ENCODE results near the gene SLC6A19.

The SLC6A19 gene

GRCh38 chr5:1211701-1212100 is 10.3 kb downstream of the SLC6A19 start:
- FAIRE-seq, result no peak

DNA sequence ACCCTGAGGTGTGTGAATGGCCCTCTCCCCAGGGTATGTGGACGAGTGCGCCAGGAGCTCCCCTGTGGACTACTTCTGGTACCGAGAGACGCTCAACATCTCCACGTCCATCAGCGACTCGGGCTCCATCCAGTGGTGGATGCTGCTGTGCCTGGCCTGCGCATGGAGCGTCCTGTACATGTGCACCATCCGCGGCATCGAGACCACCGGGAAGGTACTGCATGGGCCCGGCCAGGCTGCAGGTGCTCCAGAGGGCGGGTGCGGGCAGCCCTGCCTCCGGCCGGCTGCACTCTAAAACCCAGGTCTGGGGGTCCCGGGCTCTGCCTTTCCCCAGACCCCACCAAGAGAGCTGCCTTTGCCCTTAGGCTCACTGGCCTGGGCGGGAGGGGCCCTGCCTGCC is 10.9 kb downstream of the SLC6A19 start:
- FAIRE-seq, result no peak

DNA sequence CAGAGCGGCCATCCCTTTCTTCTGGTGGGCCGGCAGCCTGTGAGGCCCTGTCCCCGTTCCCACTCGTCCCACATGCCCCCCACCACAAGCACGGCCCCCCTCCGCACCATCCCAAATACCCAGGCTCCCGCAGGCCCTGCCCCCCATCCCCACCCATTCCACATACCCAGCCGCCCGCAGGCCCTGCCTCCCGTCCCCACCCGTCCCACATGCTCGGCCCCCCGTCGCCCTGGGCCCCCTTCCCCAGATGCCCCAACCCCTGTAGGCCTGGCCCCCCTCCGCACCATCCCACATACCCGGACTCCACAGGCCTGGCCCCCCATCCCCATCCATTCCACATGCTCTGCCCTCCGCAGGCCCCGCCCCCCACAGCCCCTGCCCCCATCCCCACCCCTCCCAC is 11.5 kb downstream of the SLC6A19 start:
- FAIRE-seq, result no peak

GRCh38 chr5:1213508-1214162 is 12.2 kb downstream of the SLC6A19 start:
- no peak for FAIRE-seq

DNA sequence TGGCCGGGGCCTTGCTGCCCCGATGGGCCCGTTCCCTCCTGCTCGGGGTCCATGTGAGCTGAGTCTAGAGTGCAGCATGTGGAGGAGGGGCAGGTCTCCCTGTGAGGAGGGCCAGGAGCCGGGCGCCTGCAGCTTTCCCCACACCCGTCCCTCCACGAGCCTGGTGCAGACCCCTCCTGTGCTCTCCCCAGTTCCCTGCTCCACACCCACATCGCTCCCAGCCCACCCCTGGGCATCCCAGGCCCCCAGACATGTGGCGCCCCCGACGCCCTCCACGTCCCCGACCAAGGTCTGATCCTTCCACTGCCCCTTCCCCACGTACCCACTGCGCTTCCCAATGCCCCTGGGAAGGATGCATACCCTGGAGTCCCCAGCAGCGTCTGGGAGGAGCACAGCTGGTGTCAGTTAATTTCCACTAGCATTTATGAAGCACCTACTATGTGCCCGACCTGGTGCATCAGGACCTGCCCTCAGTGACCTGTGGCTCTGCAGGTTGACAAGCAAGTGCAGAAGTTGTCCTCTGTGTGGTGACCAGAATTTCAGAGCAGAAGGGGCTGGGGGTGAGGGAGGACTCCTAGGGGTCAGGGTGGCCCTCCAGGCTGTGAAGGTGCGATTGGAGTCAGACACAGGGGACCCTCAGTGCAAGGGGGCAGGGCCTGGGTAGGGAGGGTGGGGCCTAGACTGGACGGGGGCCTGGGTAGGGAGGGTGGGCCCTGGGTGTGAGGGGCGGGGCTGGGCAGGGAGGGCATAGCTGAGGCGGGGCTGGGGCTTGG is 13.0 kb downstream of the SLC6A19 start:
- no peak for FAIRE-seq

DNA sequence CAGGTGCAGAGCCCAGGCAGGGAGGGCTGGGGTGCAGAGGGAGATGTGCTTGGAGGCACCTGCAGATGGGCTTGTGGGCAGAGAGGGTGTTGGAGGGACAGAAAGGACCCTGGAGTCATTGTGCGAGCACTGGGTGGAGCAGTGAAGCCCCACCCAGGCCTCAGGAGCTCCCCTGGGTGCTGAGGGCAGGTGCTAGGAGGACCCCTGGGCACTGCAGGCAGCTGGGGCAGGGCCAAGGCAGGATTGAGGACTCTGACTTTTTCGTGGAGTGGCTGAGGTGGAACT is 13.5 kb downstream of the SLC6A19 start:
- no peak for FAIRE-seq

- FAIRE-seq, result no peak
These were observed 14.1 kb downstream of the SLC6A19 start for GRCh38 chr5:1215320-1216096.

DNA sequence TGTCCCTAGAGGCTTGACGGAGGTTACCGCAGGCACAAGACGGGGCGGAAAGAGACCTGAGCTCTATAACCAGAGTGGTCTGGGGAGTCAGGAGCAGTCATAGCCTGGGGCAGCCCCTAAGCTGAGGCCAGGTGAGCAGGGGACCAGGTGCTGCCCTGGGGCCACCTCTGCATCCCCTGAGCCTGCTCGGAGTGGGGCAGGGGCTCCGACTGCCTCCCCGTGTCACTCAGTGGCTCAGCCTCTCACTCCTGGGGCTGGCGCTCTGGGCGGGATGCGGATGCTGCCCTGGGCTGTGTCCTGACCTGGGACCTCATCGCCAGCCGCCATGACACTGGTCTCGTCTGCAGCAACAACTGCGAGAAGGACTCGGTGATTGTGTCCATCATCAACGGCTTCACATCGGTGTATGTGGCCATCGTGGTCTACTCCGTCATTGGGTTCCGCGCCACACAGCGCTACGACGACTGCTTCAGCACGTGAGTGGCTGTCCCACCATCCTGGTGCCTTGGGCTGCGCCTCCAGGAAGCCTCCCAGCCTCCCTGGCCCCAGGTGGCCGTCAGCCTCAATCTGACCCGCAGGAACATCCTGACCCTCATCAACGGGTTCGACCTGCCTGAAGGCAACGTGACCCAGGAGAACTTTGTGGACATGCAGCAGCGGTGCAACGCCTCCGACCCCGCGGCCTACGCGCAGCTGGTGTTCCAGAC is 15.0 kb downstream of the SLC6A19 start:
- no peak for FAIRE-seq

GRCh38 chr5:1216918-1217295 is 15.5 kb downstream of the SLC6A19 start:
- no peak for FAIRE-seq

DNA sequence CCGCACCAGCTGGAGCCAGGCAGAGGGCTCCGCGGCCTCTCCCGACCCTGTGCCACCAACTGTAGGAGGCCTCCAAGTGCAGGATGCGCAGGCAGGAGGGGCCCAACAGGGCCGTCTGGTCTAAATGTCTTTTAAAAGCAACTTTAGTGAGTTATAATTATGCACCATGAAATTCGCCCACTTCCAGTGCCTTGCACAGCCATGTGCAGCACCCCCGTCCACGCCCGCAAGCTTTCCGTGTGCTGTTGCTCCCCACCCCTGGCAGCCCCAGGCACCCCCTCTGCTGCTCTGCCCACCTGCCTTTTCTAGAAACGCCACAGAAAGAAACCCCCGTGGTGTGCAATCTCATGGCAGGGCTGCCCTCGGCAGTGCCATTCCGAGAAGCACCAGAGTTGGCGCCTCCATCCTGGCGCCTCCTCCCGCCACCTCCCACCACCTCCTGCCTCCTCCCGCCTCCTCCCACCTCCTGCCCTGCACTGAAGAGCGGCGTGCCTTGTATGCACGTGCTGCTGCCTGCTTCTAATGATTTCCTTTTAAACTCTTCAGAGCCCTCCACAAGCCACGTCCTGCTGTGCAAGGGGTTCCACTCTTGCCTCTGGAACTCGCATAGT is 16.3 kb downstream of the SLC6A19 start:
- no peak for FAIRE-seq

DNA sequence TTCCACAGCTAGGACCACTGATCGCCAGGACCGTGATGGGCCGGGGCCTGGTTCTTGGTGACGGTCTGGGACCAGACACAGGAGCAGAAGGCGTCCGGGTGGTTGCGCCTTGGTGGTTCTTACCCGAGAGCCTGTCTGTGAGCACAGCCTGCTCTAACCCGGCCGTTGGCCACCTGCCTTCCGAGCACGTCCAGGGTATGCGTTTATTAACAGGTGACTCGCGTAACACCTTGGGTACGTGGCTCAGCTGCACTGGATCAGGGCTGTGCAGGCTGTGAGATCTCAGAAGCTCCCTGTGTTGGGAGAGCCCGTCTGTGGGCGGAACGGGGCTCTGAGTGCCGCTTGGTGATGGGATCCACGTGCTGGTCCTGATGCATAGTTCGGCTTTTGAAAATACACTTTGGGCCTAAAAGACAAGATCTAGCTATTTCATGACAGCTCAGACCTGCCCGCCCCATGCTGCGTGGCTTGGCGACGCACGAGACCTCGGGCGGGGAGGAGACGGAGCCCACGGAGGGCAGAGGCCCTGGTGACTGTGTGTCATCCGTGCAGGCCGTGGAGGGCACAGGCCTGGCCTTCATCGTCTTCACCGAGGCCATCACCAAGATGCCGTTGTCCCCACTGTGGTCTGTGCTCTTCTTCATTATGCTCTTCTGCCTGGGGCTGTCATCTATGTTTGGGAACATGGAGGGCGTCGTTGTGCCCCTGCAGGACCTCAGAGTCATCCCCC is 17.1 kb downstream of the SLC6A19 start:
- no peak for FAIRE-seq

GRCh38 chr5:1219098-1219767 is 17.8 kb downstream of the SLC6A19 start:
- FAIRE-seq, result no peak

GRCh38 chr5:1219768-1220100 is 18.3 kb downstream of the SLC6A19 start:
- no peak for FAIRE-seq

GRCh38 chr5:1220351-1220750 is 19.0 kb downstream of the SLC6A19 start:
- FAIRE-seq, result no peak

DNA sequence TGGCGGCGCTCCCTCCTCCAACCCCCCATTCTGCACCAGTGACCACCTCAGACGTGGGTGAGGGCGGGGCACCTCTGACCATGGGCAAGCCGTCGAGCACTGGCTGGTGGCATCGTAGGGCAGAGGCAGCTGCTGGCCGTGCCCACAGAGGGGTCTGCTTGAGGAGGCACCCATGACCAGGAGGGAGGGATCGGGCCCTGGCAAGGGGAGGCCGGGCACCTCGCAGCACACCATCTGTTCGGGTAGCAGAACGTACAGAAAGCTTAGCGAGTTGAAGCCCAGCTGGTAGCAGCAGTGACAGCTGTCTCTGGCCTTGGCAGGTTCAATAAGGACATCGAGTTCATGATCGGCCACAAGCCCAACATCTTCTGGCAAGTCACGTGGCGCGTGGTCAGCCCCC is 19.4 kb downstream of the SLC6A19 start:
- FAIRE-seq, result no peak

DNA sequence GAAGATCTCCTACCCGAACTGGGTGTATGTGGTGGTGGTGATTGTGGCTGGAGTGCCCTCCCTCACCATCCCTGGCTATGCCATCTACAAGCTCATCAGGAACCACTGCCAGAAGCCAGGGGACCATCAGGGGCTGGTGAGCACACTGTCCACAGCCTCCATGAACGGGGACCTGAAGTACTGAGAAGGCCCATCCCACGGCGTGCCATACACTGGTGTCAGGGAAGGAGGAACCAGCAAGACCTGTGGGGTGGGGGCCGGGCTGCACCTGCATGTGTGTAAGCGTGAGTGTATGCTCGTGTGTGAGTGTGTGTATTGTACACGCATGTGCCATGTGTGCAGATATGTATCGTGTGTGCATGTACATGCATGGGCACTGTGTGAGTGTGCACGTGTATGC is 20.3 kb downstream of the SLC6A19 start:
- no peak for FAIRE-seq

GRCh38 chr5:1222147-1222546 is 20.8 kb downstream of the SLC6A19 start:
- FAIRE-seq, result no peak

DNA sequence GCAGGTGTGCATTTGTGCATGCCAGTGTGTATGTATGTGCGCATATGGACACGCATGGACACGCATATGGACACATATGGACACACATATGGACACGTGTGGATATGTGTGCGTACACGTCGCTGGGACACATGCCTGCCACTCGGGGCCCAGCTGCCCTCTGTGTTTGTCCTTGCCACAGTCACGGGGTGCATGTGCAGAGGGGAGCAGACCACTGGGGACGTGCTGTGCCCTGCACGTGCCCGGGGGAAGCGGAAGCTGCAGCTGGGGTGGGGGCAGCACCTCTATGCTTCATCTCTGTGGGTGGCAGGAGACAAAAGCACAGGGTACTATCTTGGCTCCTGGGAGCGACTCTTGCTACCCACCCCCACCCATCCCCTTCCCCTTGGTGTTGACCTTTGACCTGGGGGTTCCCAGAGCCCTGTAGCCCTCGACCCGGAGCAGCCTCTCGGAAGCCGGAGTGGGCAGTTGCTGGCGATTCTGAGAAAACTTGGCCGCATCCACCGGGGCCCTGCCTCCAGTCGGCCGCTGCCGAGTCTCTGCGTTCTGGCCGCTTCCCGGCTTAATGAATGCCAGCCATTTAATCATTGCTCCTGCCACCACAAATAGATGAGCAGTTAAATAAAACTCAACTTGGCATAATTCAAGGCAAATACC is 21.4 kb downstream of the SLC6A19 start:
- no peak for FAIRE-seq

DNA sequence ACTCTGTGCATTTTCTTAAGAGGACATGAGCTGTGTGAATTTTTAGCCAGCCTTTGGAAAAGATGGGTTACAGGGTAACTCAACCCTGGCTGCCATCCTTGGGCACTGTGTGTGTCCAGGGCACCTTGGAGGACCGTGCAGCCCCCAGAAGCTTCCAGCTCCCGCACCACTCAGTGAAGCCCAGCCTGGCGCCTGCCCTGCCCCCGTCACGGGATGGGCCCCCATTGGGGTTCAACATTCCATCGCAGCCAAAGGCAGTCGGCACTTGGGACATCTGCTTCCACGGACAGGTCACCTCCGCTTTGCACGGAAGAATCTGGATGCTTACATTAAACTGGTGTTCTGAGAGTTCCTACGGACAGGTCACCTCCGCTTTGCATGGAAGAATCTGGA is 21.9 kb downstream of the SLC6A19 start:
- FAIRE-seq, result no peak

GRCh38 chr5:1224631-1225030 is 23.2 kb downstream of the SLC6A19 start:
- no peak for FAIRE-seq

- no peak for FAIRE-seq
These were observed 23.7 kb downstream of the SLC6A19 start, which contains the start of gene SLC6A18 for GRCh38 chr5:1225081-1225480. SLC6A18 (plus strand) TSS chr5:1225381; CDS start chr5:1225478, 97 bp downstream.

Data from A204.1 (cell line).